Measurements from ENCODE around the gene TCERG1.

TCERG1 gene

GRCh38 chr5:146427619-146427997, 19.5 kb upstream of the TCERG1 start:
- DNase-seq (ENCODE audit: low spot score), result no peak
- TF ChIP-seq CTCF (IDR thresholded peaks at IDR 0.05; ENCODE audit: borderline replicate concordance, control extremely low read depth, extremely low read depth, insufficient read depth, missing control alignments), result no peak
- in situ Hi-C loops (cut with MboI; ENCODE audit: low sequenced_read_pairs, unreplicated experiment), result no loop called here

GRCh38 chr5:146428658-146429057, 18.5 kb upstream of the TCERG1 start:
- DNase-seq (ENCODE audit: low spot score), result no peak
- TF ChIP-seq CTCF (IDR thresholded peaks at IDR 0.05; ENCODE audit: borderline replicate concordance, control extremely low read depth, extremely low read depth, insufficient read depth, missing control alignments), result no peak
- in situ Hi-C loops (cut with MboI; ENCODE audit: low sequenced_read_pairs, unreplicated experiment), result no loop called here

- no peak for TF ChIP-seq CTCF (IDR thresholded peaks at IDR 0.05; ENCODE audit: borderline replicate concordance, control extremely low read depth, extremely low read depth, insufficient read depth, missing control alignments)
- DNase-seq (ENCODE audit: low spot score), result no peak
- in situ Hi-C loops (cut with MboI; ENCODE audit: low sequenced_read_pairs, unreplicated experiment), result no loop called here
Observed at GRCh38 chr5:146440353-146440752, 6.8 kb upstream of the TCERG1 start.

GRCh38 chr5:146440870-146441495, 6.2 kb upstream of the TCERG1 start:
- in situ Hi-C loops (cut with MboI; ENCODE audit: low sequenced_read_pairs, unreplicated experiment), result no loop called here
- no peak for DNase-seq (ENCODE audit: low spot score)
- no peak for TF ChIP-seq CTCF (IDR thresholded peaks at IDR 0.05; ENCODE audit: borderline replicate concordance, control extremely low read depth, extremely low read depth, insufficient read depth, missing control alignments)

- no peak for TF ChIP-seq CTCF (IDR thresholded peaks at IDR 0.05; ENCODE audit: borderline replicate concordance, control extremely low read depth, extremely low read depth, insufficient read depth, missing control alignments)
- in situ Hi-C loops (cut with MboI; ENCODE audit: low sequenced_read_pairs, unreplicated experiment), result no loop called here
- DNase-seq (ENCODE audit: low spot score), result no peak
Observed at GRCh38 chr5:146441896-146442295, 5.2 kb upstream of the TCERG1 start.

GRCh38 chr5:146447734-146448380, 724 bp downstream of the TCERG1 start:
- no peak for TF ChIP-seq CTCF (IDR thresholded peaks at IDR 0.05; ENCODE audit: borderline replicate concordance, control extremely low read depth, extremely low read depth, insufficient read depth, missing control alignments)
- DNase-seq (ENCODE audit: low spot score), result no peak
- in situ Hi-C loops (cut with MboI; ENCODE audit: low sequenced_read_pairs, unreplicated experiment), result no loop called here

All from GM13976 (cell line).